HG02884 (cell line): ENCODE data around the gene OIP5.
"Not testable (repeated sequence)": the region's sequence is repeated elsewhere in the genome, so short reads cannot be mapped to it uniquely, and the experiment has no call there.

Experiments used
- ATAC-seq: cut with Tn5 transposase; IDR thresholded peaks from one replicate; pipeline ENCODE4 v1.9.1; 2021; ENCODE audit warnings: mild to moderate bottlenecking, moderate library complexity; ENCODE audit not compliant: unreplicated experiment

The OIP5 gene

DNA sequence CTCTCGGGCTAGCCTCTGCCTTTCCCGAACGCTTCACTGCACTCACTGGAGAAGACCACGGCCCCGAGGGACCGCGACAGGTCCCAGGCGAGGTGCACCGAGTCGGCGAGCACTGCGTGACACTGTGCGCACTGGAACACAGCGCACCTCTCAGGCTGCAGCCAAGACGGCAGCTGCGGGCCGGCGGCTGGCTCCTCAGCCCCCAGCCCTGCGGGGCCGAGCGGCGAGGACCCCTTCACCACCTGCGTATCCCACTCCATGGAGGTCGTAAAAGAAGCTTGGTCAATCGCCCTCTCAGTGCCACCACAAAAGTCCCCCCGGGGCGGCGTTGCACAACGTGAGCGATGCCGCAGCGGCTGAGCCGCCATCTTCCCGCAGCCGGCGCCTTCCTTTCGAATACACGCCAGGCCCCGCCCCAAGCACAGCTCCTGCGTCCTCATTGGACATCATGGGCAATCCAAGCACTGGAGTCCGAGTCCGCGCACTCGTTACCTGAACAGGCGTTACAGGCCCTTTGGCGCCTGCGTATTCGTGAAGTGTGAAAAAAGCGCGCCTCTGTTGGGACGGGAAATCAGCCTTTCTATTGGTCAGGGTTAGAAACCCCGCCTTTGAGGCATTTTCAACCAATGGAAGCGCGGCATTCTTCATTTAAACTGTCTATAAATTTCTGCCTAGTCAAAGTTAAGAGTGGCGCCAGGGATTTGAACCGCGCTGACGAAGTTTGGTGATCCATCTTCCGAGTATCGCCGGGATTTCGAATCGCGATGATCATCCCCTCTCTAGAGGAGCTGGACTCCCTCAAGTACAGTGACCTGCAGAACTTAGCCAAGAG, at the start of gene OIP5, which contains the start of gene NUSAP1:
Gene OIP5, minus strand, starts transcription at position 398 of the 832 bp plus-strand sequence. Its CDS starts 30 bp downstream, at position 368.
Gene NUSAP1, plus strand, starts transcription at position 688 of the 832 bp plus-strand sequence. Its CDS starts 77 bp downstream, at position 765.
- ATAC-seq = peak; percentile 84

DNA sequence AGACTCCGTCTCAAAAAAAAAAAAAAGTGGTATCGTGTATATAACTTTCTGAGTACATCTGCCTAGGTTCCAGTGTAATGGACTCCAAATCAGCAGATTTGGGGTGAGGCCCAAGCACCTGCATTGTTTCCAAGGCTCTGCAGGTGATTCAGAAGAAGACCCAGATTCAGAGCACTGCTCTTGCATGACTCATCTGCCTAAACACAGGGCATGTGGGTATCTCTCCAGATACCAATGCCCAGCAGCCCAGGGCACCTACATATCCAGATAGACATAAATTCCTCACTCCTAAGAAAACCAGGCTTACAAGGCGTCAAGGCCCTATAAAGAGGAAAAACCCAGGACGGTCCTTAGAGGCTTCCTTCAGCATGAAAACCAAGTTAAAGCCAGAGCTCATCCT, 45.6 kb upstream of the OIP5 start:
- ATAC-seq = no peak

DNA sequence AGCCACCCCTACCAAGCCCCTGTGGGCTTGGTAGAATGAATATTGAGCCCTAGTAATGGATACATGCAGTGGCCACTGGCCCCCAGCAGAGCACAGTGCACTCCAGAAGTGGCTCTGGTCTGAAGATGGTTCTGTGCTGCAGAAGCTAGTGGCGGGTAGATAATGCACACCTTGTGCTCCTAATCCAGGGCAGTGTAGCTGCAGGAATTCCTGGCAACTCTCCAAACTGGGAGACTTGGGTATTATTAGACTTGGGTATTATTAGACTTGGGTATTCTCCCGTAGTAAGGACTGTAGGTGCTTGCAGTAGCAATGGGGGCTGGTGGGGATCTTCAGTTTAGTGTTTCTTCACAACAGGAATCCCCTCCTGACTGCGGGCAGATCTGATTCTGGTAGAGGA, 35.0 kb upstream of the OIP5 start:
- ATAC-seq = no peak

DNA sequence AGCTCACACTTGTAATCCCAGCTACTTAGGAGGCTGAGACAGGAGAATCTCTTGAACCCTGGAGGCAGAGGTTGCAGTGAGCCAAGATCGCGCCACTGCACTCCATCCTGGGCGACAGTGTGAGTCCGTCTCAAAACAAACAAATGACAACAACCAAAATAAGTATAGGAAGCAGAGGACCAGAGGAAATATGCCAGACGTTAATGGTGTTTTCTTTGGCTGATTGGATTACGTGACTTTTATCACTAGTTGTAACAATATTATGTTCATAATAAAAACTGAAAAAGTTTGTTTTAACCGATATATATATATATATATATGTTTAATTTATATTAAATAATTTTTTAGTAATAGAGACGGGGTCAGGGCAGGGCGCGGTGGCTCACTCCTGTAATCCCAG, 22.0 kb upstream of the OIP5 start:
- ATAC-seq = no peak

DNA sequence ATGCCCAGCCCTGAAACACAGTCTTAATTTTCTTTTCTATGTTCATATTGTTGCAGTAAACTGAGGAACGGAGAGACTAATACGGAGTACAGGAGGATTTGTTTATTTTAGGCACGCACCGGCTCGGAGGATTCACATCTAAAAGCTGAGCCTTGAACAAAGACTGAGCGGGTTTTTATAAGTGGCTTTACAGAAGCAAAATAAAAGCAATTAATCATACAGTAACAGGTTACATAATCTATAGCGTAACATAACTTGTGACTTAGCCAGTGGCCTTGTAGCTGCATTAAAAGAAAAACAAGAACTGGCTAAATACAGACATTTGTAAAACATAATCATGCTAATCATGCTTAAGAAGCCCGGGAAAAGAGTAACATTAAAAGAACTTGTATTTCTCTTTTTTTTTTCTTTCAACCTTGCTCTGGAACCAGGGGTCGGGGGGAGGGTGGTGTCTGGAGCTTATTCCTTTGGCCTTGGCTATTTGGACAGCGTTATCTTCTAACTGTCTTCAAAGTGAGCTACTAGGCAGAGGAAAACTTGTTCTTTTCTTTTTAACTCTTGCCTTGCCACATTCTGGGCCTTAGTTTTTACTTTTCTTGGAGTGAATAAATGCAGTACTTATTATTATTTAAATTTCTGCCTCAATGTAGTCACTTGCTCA, 17.8 kb upstream of the OIP5 start:
- no peak for ATAC-seq

DNA sequence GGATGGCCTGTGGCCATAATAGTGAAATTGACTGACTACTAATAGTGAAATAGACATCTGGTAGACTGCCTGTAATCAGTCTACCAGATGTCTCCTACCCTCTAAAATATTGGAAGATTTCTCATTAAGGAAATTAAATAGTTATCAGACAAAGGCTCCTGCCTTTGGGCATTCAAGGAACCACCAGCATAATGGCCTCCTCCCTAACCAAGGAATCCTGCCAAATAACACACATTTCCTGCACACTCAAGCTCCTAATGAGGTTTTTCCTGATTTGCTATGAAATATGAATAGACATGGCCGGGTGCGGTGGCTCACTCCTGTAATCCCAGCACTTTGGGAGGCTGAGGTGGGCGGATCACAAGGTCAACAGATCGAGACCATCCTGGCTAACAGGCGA, 14.8 kb upstream of the OIP5 start:
- ATAC-seq = no peak

DNA sequence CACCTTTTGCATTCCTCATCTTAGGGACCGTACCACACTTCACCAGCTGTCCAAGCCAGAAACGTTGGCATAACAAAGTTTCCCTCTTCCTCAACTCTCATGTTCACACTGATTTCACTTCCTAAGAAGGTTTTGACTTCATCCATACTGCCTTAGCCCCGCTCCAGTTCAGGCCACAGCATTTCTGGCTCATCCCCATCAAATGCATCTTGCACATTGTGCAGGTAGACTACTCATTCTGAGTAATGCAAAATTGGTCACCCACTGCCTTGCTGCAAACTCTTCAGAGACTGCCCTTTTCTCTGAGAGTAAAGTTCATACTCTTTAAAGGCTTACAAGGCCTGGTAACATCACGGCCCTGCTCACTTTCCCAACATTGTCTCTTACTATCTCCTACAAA, 9.1 kb upstream of the OIP5 start:
- no peak for ATAC-seq

DNA sequence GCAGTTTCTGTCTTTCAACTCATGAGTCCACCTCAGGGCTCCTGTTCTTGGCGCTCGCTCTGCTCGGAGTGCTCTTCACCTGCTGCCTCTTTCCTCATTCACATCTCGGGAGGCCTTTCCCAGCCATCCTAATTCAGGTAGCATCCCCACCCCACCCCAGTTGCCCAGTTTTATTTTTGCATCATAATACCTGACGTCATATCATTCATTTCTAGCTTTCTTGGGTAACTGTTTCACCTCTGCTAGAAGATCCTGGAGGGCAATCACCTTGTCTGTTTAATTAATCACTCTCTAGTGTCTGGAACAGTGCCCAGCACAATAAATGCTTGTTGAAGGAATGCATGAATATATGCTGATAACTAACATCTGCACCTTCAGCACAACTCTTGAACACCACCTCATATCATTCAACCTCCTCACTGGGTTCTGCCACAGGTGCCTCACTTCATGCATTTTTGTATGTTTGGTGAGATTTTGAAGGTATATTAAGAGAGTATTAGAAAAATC, 7.9 kb upstream of the OIP5 start:
- no peak for ATAC-seq

DNA sequence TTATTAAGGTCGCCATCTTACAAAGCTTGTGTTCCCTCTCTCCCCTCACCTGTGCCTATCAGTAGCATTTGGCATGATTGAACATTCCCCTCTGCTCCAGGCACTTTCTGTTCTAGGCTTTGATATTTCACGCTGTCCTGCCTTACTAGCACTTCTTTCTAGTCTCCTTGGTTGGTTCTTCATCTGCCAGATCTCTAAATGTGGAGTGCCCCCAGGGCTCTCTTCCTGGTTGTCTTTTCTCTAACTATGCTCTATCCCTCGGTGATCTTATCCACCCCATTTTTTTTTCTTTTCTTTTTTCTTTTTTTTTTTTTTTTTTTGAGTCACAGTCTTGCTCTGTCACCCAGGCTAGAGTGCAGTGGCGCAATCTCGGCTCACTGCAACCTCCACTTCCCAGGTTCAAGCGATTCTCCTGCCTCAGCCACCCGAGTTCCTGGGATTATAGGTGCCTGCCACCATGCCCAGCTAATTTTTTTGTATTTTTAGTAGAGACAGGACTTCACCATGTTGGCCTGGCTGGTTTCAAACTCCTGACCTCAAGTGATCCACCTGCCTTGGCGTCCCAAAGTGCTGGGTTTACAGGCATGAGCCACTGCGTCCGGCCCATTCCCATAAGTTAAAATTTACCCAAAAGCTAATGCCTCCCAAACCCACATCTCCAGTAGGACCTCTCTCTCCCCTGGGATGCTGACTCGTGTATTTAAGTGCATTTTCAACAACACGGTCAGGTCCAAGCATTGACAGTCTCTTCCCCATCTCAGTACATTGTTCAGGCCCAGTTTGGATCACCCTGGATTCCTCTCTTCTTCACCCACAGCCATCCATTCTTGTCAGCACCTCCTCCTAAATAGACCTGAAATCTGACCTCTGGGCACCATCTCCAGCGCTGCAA, 5.5 kb upstream of the OIP5 start:
- ATAC-seq = no peak

DNA sequence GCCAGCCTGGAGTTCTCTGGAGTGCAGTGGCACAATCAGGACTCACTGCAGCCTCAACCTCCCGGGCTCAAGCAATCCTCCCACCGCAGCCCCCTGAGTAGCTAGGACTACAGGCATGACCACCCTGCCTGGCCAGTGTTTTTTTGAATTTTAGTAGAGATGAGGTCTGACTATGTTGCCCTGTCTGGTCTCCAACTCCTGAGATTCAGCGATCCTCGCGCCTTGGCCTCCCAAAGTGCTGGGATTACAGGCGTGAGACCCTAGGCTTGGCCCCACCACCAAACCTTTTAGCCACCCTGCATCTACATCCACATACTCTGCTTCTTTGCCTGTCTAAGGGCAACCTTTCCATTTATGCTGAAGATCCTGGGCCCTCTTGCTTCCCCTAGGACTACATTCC, 4.7 kb upstream of the OIP5 start:
- ATAC-seq = no peak

DNA sequence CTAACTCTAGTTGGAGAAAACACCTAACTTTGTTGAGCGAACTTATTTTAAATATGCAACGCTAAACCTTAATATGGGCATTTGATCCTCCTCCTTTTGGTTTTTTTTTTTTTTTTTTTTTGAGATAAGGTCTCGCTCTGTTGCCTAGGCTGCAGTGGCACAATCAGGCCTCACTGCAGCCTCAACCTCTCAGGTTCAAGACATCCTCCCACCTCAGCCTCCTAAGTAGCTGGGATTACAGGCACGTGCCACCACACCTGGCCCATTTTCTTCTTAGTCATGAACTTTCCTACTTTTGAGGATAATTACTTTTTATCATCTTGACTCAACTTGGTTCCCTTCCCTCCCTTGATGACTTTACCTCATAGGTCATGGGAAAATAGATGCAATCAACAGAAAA, 4.2 kb upstream of the OIP5 start:
- no peak for ATAC-seq

DNA sequence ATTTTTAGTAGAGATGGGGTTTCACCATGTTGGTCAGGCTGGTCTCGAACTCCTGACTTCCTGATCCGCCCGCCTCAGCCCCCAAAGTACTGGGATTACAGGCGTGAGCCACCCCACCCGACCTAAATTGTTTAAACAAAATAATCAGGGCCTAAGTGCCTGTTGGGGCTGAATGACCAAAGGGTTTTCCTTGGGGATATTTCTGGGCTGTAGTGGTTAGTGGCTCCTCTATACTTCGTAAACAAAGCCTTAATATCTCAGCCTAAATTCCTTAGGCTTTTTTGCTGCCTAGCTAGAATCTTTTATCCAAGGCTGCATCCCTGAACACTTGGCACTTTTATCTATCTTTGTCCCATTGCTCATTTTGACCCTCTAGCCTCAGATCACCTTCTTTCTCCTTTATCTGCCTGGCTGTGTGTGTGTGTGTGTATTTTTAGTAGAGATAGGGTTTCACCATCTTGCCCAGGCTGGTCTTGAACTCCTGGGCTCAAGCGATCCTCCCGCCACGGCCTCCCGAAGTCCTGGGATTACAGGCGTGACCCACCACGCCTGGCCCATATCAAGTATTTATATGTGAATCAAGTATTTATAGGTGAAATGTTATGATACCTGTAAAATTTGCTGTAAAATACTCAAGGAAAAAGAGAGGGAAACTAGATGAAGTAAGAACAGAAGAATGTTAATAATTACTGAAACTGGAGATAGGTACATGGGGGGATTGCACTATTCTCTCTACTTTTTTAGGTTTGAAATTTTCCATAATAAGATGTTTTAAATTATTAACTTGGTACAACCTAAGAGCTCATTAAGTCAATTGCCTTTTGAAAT, 2.1 kb upstream of the OIP5 start:
- no peak for ATAC-seq

DNA sequence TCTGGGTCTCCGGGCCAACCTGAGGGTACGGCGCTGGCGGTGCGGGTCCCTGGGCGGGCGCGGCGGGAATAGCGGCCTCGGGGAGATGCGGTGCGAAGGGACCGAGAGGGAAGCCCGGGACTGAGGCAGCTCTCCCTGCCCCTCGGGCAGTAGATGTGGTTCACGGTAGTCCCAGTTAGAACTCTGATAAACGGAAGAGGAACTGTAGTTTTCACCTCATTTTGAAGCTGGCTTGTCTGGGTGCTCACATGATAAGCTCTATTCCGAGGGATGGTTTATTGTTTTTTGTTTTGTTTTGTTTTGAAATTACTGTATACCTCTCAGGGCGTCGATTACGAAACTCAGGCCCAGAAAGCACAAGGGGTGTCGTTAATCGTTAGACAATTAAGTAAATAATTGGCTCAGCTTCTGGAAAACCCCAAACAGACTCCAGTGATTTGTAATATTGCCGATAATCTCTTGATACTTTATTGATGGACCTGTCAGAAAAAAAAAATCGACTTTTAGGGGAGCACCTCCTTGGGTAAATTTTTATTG, 703 bp upstream of the OIP5 start:
- peak; percentile 9 for ATAC-seq

DNA sequence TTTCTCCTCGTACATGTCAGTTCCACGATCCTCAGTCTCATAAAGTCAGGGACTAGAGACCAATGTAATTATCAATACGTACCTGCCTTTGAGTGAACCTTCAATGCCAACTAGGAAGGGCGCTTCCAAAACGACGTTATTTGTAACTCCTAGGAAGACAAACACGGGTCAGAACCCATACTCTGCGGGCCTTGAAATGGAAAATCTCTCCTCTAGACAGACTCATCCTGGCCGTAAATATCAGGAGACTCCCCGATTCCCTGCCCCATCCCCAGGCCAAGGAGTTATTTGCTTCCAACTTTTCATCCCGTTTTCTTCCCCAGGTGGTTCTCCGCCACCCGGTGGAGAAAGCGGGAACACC, 578 bp downstream of the OIP5 start:
- ATAC-seq = no peak

DNA sequence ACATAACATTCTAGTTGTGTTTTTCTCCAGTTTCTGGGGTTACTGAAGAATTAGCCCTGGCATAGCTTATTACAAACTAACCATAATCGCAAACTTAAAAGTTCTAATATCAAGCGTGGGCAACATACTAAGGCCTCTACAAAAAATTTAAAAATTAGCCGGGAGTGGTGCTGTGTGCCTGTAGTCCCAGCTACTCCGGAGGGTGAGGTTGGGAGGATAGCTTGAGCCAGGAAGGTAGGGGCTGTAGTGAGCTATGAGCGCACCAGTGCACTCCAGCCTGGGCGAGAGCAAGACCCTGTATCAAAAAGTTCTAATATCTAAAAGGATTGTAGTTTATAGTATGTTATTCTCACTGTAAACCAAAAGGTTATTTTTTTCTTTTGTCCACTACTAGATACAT, 1.1 kb downstream of the OIP5 start:
- no peak for ATAC-seq

DNA sequence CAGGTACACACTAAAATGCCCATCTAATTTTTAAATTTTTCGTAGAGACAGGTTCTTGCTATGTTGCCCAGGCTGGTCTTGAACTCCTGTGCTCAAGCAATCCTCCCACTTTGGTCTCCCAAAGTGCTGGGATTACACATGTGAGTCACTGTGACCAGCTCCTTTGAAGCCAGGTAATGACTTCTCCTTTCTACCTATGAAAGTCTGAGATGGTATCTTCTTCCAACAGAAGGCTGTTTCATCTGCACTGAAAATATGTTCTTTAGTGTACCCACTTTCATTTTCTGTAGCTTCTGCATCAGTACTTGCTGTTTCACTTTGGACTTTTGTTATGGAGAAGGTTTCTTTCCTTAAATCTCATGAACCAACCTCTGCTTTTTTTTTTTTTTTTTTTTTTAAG, 8.8 kb downstream of the OIP5 start:
- no peak for ATAC-seq

DNA sequence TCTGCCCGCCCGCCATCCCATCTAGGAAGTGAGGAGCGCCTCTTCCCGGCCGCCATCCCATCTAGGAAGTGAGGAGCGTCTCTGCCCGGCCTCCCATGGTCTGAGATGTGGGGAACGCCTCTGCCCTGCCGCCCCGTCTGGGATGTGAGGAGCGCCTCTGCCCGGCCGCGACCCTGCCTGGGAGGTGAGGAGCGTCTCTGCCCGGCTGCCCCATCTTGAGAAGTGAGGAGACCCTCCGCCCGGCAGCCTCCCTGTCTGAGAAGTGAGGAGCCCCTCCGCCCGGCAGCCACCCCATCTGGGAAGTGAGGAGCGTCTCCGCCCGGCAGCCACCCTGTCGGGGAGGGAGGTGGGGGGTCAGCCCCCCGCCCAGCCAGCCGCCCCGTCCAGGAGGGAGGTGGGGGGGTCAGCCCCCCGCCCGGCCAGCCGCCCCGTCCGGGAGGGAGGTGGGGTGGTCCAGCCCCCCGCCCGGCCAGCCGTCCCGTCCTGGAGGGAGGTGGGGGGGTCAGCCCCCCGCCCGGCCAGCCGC, 11.5 kb downstream of the OIP5 start:
- not testable (repeated sequence) for ATAC-seq

DNA sequence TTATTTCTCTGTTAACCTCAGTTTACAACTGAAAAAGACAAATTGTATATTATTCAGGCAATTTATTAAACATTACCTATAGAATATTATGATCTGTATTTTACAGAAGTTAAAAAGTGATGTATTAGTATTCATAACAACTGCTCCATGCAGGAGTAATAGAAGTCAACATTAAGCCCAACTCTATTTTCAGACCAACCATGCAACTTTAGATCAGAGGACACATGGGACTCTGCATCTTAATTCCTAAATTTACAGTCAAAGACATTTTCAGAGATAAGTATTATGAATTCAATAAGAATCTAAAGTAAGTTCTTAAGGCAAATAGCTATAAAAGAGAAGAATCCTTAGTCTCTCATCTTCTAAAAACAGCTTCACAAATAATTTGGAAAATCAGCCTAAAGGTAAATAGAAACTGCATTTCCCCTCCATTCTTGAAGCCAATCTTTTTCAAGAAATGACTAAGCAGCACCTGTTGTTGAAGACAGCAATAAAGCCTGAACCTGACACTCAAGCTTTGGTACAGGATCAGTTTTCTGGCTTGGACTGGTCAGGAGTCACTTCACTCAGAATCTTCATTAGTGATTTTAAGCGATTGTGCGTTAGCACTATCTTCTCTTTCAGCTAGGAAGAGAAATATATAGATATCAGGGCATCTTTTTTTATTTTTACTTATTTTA, 23.0 kb downstream of the OIP5 start:
- ATAC-seq = no peak

DNA sequence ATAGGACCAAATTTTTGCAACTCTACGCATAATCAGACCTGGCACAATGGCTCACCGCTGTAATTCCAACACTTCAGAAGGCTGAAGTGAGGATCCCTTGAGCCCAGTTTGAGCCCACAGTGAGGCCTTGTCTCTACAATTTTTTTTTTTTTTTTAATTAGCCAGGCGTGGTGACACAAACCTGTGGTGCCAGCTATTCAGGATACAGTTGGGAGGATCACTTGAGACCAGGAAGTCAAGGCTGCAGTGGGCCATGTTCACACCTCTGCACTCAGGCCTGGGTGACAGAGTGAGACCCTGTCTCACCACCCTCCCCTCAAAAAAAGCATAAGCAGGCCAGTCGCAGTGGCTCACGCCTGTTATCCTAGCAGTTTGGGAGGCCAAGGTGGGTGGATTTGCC, 24.7 kb downstream of the OIP5 start:
- ATAC-seq = no peak
